Renal cortical epithelial cell (primary cell): ENCODE data around the gene RAB40C. TPM values are rescaled to one million over a fixed set of nuclear protein-coding genes. Genes with fewer than 3 reads are reported as not detected.

Experiments
- DNase-seq: peaks from one replicate; pipeline ENCODE4 v3.0.0-alpha.2; 2011; ENCODE audit warnings: low read depth
- total RNA-seq: library from RNA; depleted of rRNA; stranded (reverse); fragments of >200 nt; gene quantifications from 2 replicates; pipeline ENCODE4 v1.2.3, GENCODE V29; 2014

RAB40C gene
- total RNA-seq, 1 donor from 2014 or later, result 12.1 TPM

DNA sequence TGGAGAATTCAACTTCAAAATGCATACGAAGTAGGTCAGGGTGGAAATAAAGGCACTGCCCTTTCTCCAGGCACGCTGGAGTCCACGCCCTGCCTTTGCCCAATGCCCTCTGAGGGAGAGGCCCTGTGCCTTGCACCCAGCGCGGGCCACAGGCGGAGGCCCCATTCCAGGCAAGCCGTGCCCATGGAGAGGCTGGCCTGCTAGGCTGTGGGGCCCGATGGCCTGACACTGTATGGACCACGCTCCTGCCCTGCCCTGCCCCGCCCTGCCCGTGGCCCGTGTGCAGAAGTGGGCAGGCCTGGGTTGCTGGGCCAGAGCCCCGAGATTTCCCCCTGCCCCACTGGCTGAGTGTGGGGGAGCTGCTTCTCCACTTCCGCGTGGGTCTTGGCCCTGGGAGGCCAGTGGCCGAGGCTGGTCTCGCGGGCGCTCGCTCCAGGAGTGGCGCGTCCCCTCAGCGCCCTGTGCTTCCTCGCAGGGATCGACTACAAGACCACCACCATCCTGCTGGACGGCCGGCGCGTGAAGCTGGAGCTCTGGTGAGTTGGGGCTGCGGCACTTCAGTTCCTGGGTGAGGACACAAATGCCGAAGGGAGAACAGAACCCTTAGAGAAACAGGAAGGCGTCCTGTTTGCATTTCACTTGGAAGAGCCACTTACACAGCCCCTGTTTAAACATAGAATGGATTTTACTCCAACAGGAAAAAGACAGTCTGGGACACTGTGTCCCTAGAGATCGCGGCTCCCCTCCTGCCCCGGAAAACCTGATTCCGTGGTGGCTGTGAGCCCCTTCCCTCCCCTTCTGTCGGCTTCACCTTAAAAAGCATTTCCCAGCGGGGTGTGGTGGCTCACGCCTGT is 27.1 kb downstream of the RAB40C start:
- DNase-seq, result no peak

DNA sequence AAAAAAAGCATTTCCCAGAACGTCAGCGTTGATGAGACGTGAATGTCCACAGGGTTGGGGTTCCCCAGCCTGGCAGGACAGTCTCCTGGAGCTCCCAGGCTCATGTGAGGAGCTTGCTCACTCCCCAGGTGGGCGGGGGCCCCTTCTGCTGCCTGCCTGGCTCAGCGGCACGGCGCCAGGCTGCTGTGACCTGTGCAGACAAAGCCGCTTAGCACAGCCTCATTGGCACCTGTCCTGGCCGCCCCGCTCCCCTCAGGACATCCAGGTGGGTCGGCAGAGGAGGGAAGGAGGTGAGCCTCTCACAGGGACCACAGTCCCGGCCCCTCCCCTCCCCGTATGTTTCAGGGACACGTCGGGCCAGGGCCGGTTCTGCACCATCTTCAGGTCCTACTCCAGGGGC is 28.0 kb downstream of the RAB40C start:
- no peak for DNase-seq

- no peak for DNase-seq
These were observed 29.7 kb downstream of the RAB40C start for GRCh38 chr16:619476-620100.

GRCh38 chr16:620700-621525 is 31.0 kb downstream of the RAB40C start:
- DNase-seq, result no peak

GRCh38 chr16:621526-622105 is 31.8 kb downstream of the RAB40C start:
- no peak for DNase-seq

DNA sequence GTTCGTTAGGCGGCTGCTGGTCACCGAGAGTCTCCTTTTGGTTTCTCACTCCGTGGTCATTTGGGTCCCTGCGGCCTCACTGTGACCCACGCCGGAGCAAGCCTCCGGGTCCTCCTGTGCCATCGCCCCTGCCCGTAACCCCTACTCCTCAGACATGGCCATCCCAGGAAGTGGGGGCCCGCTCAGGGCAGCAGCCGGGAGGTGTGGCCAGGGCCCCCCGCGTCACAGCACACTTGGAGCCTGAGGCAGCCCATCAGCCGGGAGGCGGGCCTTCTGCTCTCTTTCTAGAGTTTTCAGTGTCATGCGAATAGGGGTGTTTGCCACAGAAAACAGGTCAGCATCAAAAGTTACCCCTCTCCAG is 33.0 kb downstream of the RAB40C start:
- DNase-seq, result no peak

GRCh38 chr16:624526-625070 is 34.7 kb downstream of the RAB40C start:
- DNase-seq, result no peak

DNA sequence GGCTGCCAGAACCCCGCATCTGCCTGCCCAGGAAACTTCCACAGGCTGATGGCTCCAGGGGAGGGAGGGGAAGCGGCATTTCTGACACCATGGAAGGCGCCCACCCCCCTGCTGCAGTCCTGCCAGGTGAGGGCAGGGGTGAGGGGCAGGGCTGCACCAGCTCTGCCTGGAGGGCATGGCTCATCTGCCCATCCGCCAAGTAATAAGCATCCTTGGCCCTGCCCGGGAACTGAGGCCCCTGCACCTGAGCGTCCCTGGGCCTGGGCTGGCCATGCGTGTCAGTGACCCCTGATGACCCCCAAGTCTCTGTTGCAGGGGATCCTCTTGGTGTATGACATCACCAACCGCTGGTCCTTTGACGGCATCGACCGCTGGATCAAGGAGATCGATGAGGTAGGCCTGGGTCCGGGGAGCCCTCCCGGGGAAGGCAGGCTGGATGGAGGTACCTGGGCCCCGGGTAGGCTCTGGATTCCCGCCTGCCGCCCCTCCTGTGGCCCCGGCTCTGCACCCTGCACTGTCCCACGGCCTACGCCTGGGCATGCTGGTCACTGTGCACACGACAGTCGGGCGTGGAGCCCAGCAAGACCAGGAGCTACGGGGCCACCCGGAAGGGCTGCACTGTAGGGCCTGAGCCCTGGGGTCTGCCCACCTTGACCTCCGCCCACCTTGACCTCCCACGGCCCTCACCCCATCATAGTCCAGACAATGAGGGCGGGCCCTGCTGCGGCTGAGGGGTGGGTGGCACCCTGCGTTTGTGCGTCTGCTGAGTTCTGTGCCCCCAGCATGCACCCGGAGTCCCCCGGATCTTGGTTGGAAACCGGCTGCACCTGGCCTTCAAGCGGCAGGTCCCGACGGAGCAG is 35.5 kb downstream of the RAB40C start:
- no peak for DNase-seq

DNA sequence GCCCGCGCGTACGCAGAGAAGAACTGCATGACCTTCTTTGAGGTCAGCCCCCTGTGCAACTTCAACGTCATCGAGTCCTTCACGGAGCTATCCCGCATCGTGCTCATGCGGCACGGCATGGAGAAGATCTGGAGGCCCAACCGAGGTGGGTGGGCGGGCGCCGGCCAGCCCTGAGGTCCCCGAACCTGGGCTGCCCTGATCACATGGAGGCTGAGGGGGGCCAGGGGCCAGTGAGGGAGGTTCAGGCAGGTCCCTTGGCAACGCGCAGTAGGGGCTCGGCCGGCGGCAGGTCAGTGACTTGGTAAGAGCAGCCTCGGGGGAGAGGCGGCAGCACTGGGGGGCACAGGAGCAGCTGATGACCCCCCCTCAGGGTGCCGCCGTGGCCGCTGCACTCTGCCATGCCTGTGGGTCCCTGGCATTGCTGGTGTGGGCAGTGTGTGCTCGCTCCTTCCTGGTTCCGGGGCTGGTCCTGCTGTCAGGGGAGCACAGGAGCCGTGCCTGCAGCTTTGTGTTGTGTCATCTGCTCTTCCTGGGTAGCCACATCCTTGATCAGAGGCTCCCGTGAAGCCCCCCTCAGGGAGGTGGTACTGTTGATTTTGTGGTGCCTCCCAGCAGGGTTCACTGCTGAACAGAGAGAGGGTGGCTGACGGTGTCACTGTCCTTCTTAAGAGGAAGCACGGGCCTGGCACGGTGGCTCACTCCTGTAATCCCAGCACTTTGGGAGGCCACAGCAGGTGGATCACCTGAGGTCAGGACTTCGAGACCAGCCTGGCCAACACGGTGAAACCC is 36.3 kb downstream of the RAB40C start:
- no peak for DNase-seq

DNA sequence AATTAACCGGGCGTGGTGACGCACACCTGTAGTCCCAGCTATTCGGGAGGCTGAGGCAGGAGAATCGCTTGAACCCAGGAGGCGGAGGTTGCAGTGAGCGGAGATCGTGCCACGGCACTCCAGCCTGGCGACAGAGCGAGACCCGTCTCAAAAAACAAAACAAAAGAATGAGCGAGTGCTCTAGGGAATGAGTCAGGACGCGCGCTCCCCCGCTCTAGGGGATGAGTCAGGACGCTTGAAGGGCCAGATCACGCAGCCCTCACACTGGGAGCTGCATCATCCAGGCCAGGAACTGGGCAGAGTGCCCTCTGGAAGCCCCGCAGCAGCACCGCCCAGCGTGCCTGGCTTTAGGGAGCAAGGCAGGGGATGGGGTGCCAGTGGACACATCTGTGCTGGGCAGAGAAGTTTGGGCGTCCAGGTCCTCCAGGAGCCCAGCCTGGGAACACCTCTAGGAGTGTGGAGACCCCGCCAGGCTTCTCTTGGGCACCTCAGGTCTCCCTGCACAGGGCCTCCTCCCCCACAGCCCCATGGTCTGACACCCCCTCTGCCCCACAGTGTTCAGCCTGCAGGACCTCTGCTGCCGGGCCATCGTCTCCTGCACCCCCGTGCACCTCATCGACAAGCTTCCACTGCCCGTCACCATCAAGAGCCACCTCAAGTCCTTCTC is 37.1 kb downstream of the RAB40C start:
- DNase-seq, result peak; percentile 88

- DNase-seq, result peak; percentile 63
These were observed 37.8 kb downstream of the RAB40C start for GRCh38 chr16:627454-628239.

GRCh38 chr16:628321-629061 is 38.6 kb downstream of the RAB40C start:
- DNase-seq, result no peak

DNA sequence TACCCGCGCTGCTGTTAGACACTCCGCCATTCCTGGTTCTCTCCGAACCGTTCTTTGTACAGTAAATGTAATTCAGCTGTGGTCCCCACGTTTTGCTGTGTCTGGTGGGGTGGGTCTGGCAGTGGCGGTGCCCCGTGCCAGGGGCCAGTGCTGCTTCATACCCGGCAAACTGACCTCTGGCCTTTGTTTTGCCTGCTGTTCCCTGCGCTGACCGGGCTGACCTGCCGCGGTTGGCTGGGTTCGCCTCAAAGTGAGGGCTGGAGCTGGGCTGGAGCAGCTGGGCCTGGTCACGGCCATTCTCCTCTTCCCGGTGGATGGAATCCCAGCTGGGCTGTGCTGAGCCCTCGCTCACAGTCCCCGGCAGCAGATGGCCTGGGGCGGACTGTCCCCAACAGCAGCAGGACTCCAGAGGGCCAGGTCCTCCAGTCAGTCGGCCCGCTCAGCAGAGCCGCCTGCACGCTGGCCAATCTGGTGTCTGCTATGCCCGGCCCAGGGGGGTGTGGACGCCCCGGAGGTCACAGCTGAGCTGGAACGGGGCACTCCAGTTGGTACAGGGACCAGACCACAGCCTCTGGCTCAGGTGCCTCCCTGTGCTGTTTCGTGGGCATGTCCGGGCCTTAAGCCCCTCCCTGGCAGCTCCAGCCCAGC is 39.4 kb downstream of the RAB40C start:
- DNase-seq, result no peak

DNA sequence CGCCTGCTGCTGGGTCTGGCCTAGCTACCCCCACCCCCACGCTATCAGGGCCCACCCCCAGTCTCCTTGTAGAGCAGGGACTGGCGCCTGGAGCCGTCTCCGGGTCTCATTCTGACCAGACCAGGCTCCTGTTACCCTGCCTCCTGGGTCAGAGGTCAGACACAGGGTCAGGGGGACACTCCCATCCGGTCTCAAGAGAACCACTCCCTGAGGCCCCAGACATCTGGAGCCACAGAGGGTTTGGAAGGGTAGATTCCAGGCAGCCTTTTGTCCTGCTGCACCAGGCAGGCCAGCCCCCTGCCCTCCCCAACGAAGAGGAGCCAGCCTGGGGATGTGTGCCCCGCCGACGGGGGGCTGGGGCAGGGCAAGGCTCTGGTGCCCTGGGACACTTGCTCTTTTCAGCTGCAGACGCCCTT is 40.0 kb downstream of the RAB40C start:
- DNase-seq, result no peak

DNA sequence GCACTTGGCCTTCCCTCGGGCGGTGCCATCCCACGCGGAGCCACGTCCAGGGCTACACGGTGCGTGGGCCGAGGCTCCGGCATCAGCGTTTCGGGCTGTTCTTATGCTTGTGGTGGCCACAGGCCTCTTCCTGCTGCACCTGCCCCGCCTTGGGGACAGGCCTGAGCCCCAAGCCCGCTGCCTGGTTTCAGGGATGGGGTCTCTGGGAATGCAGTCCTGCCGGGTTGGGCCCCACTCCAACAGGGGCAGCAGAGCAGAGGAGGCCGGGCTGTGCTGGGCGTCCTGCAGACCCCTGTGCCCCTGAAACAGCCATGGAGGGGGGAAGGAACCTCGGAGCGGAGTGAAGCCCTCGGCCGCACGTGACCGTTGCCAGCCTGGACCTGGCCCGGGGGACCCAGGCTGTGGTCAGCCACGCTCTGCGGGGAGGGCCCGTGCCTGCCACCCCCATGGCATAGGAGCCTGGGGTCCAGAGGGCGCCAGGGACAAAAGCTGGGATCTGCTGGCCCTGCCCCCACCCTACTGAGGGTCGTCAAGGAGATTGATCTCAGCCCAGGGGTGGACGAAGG is 40.5 kb downstream of the RAB40C start:
- DNase-seq, result no peak

GRCh38 chr16:630815-631405 is 41.0 kb downstream of the RAB40C start, which contains the start of gene WFIKKN1:
TSS of gene WFIKKN1 (plus strand) at chr16:630985. CDS start at chr16:631254, 269 bp downstream.
- DNase-seq, result no peak
